GM04503 (cell line): ENCODE results near the gene CEP63.
"Not testable (repeated sequence)": the region's sequence is repeated elsewhere in the genome, so short reads cannot be mapped to it uniquely, and the experiment has no call there.

Experiments used
- DNase-seq: peaks from one replicate; pipeline ENCODE4 v3.0.0-alpha.2; 2012; ENCODE audit warnings: low read depth

The CEP63 gene

GRCh38 chr3:134517791-134518190 is 31.9 kb downstream of the CEP63 start:
- DNase-seq: peak; percentile 11

GRCh38 chr3:134522541-134522940 is 36.7 kb downstream of the CEP63 start:
- DNase-seq: no peak

GRCh38 chr3:134525293-134525692 is 39.4 kb downstream of the CEP63 start:
- no peak for DNase-seq

- peak; percentile 7 for DNase-seq
Measured at GRCh38 chr3:134526319-134526718, 40.5 kb downstream of the CEP63 start.

GRCh38 chr3:134527037-134527436 is 41.2 kb downstream of the CEP63 start:
- no peak for DNase-seq

GRCh38 chr3:134527538-134528186 is 41.8 kb downstream of the CEP63 start:
- no peak for DNase-seq

GRCh38 chr3:134533493-134533892 is 47.6 kb downstream of the CEP63 start:
- no peak for DNase-seq

- DNase-seq: no peak
Measured at GRCh38 chr3:134535186-134535970, 49.5 kb downstream of the CEP63 start.

GRCh38 chr3:134536781-134537180 is 50.9 kb downstream of the CEP63 start:
- no peak for DNase-seq

GRCh38 chr3:134542287-134542958 is 56.6 kb downstream of the CEP63 start:
- DNase-seq: no peak

GRCh38 chr3:134543113-134543512 is 57.3 kb downstream of the CEP63 start:
- no peak for DNase-seq

- no peak for DNase-seq
Measured at GRCh38 chr3:134544316-134544715, 58.5 kb downstream of the CEP63 start.

- DNase-seq: not testable (repeated sequence)
Measured at GRCh38 chr3:134544783-134545182, 58.9 kb downstream of the CEP63 start.

GRCh38 chr3:134545818-134546217 is 60.0 kb downstream of the CEP63 start:
- DNase-seq: no peak

GRCh38 chr3:134552784-134553183 is 66.9 kb downstream of the CEP63 start:
- no peak for DNase-seq

GRCh38 chr3:134559591-134559990 is 73.7 kb downstream of the CEP63 start:
- DNase-seq: no peak

- no peak for DNase-seq
Measured at GRCh38 chr3:134562055-134562454, 76.2 kb downstream of the CEP63 start.

- no peak for DNase-seq
Measured at GRCh38 chr3:134563601-134564000, 77.7 kb downstream of the CEP63 start.

- DNase-seq: no peak
Measured at GRCh38 chr3:134564991-134565390, 79.1 kb downstream of the CEP63 start.

- DNase-seq: no peak
Measured at GRCh38 chr3:134567605-134568004, 81.7 kb downstream of the CEP63 start.

GRCh38 chr3:134568790-134569189 is 82.9 kb downstream of the CEP63 start:
- DNase-seq: no peak

GRCh38 chr3:134569899-134570298 is 84.0 kb downstream of the CEP63 start:
- DNase-seq: not testable (repeated sequence)

GRCh38 chr3:134576426-134576825 is 90.6 kb downstream of the CEP63 start:
- no peak for DNase-seq
